Stimulated activated CD4-positive, alpha-beta T cell treated with anti-CD3 and anti-CD28 coated beads, Interleukin-4, amount 100 ng/mL, for 1 hour (primary cell): Measurements from ENCODE around the gene IKZF3.
A peak's percentile ranks its signal among the peaks of the same experiment; 100 is the strongest.
"Not testable (repeated sequence)": the region's sequence is repeated elsewhere in the genome, so short reads cannot be mapped to it uniquely, and the experiment has no call there.

ENCODE experiments used
- DNase-seq: peaks from one replicate; pipeline ENCODE4 v3.0.0-alpha.2; 2020

Gene IKZF3

DNA sequence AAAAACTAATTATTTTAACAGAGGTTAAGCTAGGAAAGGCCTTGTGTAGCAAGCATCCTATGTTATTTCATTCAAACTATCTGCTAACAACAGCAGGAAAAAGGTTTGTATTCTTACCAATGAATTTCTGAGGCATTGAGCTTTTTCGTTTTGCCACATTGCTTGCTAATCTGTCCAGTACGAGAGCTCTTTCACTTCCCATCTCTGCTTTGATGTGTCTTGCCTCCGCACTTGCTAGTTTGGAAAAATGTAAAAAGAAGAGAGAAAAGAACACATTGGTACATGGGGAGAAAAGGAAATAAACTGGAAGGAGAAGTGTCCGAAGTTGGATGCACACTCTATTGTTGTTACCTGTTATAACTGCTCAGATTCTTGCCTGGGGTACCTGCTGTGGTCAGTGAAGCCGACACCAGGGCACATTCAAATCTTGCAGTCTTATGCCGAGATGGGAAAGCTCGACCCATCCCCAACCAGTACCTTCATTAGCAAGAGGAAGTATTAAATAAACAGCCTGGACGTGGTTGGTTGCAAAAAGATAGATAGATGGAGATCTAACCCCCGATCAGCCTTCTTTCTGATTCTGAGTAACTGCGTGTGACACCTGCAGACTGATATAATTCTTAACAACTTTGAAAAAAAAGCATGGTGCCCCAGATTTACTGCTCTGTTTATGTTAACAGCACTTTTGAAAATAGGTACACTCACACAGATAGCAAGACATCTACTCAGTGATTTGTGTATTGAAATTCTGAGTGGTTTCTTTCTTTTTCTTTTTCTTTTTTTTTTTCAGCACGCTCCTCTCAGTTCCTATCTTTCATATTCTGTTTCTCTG lies 86.4 kb downstream of the IKZF3 start:
- no peak for DNase-seq

- DNase-seq = no peak
These were observed 87.9 kb downstream of the IKZF3 start for GRCh38 chr17:39776252-39776651.

GRCh38 chr17:39775031-39775430 lies 89.1 kb downstream of the IKZF3 start:
- no peak for DNase-seq

DNA sequence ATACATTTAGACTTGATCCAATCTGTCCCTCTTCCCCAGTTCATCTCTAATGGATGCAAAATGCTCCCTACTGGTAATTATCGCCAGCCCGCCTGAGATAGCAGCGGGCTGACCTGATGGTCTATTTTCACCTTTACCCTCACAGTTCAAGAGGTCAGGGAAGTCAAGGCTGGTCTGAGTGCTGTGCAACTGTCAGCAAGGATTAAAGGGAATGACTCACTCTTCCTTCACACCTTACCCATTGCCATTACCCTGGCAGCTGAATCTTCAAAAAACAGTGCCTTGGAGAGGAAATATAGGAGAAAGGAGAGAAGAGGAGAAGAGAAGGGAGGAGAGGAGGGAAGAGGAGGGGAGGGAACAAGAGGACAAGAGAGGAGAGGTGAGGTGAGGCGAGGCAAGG lies 90.1 kb downstream of the IKZF3 start:
- DNase-seq = no peak

GRCh38 chr17:39772987-39773934 lies 90.9 kb downstream of the IKZF3 start:
- no peak for DNase-seq

DNA sequence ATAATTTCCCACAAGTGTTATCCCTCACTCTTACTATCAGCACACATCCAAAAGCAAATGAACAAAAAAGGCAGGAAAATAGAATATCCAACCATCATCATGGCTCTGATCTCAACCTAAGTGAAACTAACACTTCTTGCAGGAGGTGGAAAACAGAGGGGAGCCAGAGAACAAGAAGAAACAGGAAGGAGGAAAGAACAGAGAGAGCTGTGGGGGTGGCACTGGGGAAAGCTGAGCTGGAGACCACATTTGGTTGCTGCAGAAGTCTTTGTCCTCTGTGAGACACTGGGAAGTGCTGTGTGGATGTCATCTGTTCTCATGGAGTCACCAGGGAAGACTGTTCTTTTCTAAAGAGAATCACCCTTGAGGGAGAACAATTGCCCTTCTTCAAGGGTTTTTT lies 91.7 kb downstream of the IKZF3 start:
- DNase-seq = no peak

GRCh38 chr17:39769974-39770587 lies 94.0 kb downstream of the IKZF3 start:
- peak; percentile 39 for DNase-seq

GRCh38 chr17:39767147-39767546 lies 97.0 kb downstream of the IKZF3 start:
- no peak for DNase-seq

- no peak for DNase-seq
These were observed 98.3 kb downstream of the IKZF3 start for GRCh38 chr17:39765766-39766165.

GRCh38 chr17:39765175-39765574 lies 98.9 kb downstream of the IKZF3 start:
- no peak for DNase-seq

DNA sequence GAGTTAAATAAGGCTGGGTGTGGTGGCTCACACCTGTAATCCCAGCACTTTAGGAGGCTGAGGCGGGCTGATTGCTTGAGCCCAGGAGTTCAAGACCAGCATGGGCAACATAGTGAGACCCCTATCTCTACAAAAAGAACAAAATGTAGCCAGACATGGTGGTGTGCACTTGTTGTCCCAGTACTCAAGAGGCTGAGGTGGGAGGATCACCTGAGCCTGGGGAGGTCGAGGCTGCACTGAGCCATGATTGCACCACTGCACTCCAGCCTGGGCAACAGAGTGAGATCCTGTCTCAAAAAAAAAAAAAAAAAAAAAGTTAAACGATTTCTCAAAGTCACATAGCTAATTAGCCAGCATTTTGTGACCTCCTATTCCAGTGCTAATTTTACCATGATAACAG lies 99.9 kb downstream of the IKZF3 start:
- DNase-seq = not testable (repeated sequence)

GRCh38 chr17:39763051-39763820 lies 100.9 kb downstream of the IKZF3 start:
- no peak for DNase-seq

DNA sequence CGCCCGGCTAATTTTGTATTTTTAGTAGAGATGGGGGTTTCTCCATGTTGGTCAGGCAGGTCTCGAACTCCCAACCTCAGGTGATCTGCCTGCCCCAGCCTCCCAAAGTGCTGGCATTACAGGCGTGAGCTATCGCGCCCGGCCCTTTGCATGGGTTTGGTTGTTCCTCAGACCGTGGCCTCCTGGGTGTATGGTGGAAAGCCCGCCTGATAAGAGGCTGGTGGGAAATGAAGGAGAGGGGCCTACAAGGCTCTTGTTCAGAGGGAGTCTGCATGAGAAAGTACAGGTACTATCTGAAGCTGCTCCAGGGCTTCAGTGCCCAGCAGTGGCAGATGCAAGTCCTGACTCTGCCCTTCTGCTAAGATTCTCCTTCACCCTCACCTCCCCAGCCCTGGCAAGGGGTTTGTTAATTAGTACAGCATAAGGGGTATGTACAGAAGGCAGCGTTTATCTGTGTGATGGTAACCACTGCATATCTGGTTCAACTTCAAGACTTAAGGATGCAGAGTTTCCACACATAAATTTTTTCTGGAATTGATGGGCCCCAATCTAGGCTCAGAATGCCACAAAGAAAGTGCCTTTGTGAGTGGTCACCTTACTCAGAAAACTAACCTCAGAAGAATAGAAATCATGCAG lies 102.1 kb downstream of the IKZF3 start:
- no peak for DNase-seq

GRCh38 chr17:39759204-39759603 lies 104.9 kb downstream of the IKZF3 start:
- no peak for DNase-seq

GRCh38 chr17:39757931-39758873 lies 105.9 kb downstream of the IKZF3 start:
- DNase-seq = peak; percentile 37

GRCh38 chr17:39757176-39757662 lies 106.9 kb downstream of the IKZF3 start:
- no peak for DNase-seq

DNA sequence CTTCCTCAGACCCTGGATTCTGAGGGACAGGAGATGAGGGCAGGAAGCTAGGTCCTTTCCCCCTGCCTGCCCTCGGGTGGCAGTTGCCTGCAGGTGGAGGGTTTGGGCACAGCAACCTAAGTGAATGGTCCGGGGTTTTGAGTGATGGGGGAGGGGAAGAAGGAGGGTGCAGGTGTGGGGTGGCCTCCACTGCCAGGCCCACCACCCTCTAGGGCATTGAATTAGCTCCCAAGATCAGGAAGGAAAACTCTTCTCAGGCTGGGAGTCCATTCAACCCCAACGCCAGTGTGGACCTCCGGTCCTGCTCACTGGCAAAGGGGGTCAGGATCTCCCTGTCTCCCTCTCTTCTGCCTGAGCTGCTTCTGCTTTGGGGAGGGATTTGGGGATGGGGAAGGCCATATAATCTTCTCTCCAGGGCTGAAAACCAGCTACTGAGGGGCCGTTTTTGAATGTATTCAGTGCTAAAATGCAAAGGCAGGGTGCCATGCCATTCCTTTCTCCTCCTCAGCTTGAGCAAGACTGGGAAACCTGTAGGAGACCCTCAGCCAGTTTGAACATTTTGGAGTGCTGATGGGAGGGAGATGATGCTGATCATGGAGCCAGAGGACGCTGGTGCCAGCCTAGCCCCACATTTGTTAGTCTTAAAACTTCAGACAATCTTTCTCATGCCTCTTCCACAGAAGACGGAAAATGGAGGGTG lies 107.6 kb downstream of the IKZF3 start:
- no peak for DNase-seq

DNA sequence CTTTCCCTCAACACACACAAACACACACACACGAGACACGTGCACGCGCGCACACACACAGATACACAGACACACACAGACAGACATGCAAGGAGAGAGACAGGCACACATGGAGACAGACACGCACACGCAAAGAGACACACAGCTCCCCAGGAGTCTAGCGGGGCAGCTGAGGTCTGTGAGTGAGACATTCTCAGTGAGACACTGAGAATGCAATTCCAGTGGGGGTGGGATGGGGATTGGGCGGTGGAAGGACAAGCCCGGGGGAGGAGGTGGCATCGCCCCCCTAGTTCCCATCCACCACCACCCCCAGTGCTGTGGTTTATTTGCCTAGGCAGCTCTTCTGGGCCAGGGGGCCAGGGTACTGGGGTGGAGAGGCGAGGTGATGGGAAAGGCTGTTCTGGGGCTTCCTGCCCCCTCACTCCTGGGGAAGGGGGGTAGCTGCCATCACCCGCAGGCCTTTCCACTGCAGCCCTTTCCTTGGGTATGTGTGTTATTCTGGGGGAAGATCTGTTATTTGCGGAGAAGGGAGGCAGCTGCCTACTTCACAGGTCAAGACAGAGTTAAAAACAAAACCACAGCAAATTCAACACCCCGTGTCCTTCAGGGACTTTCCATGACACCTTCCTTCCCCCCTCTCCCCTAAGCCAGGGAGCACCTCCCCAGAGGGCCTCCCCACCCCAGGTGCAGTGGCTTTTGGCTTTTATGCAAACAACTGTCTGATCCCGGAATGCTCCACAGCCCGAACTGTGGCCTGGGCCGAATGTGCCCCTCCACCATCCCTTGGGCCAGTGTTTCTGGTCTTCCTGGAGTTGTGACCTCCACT lies 108.3 kb downstream of the IKZF3 start:
- DNase-seq = peak; percentile 48

DNA sequence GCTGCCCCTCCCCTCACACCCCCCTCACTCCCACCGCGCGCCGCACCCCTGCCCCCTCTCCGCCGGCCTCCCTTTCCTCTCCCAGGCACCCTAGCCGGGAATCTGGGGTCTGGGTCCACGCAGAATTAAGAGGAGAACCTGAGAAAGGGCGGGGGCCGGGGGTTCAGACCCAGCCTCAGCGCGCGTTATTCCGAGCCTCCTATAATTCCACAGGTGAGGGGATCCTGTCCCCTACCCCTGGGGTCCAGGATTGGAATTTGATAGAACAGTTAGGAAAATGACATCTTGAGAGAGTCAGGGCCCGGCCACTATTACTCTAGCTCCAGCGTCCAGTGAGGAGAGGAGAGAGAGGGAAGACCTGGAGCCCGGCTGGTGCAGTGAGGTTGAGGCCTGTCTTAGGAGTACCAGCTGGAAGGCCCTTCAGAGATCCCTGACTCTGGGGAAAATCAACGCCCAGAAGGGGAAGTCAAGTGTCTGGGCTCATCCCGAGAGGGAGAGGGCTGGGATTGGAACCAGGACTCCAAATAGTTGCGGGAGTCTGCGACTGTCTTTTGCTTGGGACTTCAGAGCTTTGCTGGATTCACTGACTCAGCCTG lies 109.1 kb downstream of the IKZF3 start:
- DNase-seq = no peak
